GM19395 (cell line): ENCODE results near the gene PLAC9.
"Not testable (repeated sequence)": the region's sequence is repeated elsewhere in the genome, so short reads cannot be mapped to it uniquely, and the experiment has no call there.

Experiments used
- ATAC-seq: cut with Tn5 transposase; IDR thresholded peaks from one replicate; pipeline ENCODE4 v1.9.1; 2021; ENCODE audit warnings: mild to moderate bottlenecking, moderate library complexity; ENCODE audit not compliant: unreplicated experiment

The PLAC9 gene, protein sequence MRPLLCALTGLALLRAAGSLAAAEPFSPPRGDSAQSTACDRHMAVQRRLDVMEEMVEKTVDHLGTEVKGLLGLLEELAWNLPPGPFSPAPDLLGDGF

DNA sequence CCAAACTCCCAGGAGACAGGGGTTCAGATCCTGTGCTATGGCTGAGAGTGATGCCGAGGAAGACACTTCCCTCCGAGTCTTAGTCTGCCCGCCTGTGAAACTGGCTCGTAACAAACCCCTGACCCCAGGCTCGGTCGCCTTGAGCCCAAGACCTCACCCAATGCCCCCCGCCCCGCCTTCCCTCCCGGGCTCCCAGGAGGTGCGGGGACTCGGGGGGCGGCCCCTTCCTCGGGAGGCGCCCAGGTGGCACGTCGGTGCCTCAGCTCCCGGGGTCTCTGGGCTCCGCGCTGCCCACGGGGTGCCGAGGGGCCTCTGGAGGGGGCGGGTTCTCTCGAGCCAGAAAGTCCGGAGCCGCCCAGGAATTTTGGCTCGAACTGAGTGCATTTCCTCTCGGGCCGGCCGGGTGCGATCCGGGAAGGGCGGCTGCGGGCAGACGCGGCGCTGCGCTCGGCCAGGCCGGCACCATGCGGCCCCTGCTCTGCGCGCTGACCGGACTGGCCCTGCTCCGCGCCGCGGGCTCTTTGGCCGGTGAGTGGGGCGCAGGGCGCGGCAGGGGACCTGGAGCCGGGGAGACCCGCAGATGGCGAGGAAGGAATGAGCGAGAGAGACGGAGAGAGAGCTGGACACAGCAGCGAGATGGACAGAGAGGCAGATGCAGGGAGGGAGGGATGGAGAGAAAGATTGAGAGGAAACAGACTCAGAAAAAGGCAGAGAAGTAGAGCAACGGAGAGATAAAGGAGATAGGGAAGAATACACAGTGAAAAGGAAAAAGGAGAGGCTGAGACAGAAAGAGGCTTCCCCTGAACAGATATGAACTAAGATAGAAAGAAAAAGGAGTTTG, at the start of gene PLAC9:
Gene PLAC9 (plus strand): TSS at position 432 of the 841 bp plus-strand sequence. CDS start 33 bp downstream, at position 465.
- no peak for ATAC-seq

DNA sequence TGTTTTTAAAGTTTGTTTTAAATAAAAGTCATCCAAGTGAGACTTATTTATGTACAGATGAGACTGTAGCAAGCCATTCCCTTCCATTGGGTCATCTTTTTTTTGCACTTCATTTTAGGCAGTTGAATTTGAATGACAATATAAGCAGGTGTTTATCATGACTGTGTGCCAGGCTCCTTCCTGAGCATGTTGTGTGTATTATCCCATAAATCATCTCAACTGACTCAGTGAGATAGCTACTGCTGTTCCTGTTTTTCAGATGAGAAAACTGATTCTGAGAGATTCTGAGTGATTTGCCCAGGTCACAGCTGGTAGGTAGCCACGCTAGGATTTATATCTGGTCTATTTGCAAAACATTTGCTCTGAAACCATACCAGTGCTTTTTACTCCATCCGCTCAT, 42.4 kb upstream of the PLAC9 start:
- no peak for ATAC-seq

DNA sequence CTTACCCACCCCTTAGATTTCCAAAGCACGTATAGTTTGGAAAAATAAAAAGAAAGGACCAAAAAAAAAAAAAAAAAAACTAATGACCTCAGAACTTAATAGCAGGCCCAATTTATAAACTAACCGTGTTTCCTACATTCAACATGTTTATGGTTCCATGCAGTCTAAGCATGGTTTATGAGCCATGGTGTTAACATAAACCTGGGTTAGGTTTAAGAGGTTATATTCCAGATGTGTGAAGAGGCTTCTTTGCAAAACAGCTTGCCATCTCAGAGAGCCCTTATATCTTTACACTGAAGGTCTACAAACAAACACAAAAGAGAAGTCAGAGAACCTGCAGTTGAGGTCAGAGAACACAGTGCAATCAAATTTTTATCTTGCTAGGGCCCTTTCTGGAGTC, 38.3 kb upstream of the PLAC9 start:
- no peak for ATAC-seq

DNA sequence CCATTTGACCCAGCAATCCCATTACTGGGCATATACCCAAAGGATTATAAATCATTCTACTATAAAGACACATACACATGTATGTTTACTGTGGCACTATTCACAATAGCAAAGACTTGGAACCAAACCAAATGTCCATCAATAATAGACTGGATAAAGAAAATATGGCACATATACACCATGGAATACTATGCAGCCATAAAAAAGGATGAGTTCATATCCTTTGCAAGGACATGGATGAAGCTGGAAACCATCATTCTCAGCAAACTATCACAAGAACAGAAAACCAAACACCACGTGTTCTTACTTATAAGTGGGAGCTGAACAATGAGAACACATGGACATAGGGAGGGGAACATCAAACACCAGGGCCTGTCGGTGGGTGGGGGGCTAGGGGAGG, 34.3 kb upstream of the PLAC9 start:
- ATAC-seq = not testable (repeated sequence)

DNA sequence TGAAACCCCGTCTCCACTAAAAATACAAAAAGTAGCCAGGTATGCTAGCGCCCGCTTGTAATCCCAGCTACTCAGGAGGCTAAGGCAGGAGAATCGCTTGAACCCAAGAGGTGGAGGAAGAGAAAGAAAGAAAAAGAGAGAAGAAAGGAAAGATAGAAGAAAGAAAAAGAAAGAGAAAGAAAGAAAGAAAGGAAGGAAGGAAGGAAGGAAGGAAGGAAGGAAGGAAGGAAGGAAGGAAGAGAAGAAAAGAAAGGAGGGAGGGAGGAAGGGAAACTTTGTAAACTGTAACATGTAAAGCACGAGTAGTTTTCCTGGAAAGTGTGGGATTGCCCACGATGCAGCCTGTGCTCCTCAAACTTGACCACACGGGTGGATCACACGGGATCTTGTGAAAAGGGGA, 33.2 kb upstream of the PLAC9 start:
- not testable (repeated sequence) for ATAC-seq

DNA sequence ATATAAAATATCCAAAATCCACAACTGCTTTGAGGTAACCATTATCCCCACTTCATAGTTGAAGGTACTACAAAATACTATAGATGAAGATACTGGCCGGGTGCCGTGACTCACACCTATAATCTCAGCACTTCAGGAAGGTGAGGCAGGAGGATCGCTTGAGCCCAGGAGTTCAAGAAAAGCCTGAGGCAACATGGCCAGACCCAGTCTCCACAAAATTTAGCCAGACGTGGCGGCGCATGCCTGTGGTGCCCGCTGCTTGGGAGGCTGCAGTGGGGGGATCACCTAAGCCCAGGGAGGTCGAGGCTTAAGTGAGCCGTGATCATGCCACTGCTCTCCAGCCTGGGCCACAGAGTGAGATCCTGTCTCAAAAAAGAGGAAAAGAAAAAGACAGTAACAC, 32.4 kb upstream of the PLAC9 start:
- no peak for ATAC-seq

DNA sequence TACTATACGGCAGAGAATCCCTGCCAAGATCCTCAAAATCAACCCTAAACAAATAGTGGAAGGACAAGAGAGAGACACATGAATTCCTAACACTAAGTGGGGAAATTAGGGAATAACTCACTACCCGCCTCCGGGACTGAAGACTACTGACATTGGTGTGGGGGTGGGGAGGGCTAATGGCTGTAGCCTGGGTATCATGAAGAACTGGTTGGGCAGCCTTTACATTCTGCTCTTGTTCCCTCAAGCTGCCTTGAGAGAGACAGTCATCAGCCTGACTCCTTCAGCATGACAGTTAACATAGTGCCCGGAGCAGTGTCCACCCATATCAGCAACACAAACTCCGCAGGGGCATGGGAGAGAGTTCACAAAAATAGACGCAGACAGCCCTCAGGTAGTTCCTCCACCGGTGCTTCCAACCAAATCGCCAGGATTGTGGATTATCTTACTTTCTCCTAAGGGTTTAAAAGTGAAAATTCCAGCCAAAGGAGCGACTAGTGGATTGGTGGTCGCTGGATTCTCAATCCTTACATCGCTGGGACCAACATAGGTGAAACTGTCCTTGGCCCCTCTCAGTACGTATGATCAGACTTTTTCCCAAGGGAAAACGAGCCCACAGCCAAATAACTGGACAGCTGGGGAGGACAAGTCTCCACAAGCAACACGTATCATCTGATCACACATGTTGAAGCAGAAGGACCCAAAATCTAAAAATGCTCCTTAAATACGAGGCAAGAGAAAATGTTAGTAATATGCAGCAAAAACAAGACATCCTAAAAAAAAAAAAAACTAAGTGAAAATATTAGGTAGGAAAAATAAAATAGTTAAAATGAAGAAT, 31.5 kb upstream of the PLAC9 start:
- no peak for ATAC-seq

DNA sequence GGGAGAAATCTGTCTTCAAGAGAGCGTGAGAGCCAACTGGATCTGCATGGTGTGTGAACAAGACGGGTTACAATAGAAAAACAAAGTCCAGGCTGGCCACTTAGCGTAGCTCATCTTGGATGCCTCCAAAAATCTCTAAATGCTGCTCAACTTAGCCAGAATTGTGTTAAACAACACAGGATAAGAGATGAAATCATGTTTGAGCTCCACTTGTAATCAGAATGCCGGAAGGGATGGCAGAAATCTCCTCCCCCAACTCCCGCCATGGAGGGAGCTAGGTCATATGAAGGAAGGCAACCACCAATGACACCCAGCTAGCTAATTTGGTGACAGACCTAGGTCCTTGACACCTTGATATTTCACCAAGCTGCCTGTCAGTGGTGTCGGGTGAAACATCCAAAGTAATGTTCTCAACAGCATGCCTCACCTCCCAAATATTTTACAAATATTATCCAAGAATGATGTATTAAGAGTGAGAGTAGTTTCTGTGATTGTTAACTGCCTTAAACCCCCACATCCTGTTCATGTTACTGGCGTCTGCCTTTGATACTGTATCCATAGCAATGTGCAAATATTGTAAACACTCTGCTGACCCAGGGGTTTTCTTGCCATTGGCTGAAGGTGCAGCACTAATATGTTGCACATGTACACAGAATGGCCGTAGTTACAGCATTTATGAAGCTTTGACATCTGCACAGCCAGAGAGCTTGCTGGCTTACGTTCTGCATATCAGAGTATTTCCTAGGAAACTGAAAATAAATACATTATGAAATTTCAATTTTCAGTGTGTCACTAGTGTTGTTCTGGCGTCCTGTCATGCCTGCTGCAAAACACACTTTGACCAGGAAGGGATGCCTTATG, 28.2 kb upstream of the PLAC9 start:
- ATAC-seq = peak; percentile 85

DNA sequence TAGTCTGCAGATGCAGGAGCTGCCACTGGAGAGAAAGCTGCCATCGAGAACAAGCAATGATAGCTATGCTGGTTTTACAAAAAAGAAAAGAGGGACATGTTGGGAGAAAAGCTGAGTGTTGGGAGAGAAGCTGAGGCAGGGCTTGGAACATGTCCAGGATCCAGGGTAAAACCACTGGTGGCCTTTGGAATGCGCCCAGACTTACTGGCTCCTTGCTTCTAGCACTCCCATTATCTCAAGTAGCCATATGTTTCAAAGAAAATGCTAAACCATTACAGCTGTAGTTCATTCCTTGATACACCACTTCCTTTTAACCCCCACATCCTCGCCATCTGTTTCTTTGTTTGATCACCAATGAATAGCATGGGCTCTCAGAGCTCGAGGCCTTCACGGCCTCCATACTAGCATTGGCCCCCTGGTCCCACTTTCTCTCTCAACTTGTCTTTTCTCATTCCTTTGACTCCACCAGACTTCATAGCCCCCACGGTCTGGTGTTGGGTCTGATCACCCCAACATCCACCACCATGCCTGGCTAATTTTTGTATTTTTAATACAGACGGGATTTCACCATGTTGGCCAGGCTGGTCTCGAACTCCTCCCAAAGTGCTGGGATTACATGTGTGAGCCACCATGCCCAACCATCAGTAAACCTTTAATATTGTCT, 23.8 kb upstream of the PLAC9 start:
- no peak for ATAC-seq

DNA sequence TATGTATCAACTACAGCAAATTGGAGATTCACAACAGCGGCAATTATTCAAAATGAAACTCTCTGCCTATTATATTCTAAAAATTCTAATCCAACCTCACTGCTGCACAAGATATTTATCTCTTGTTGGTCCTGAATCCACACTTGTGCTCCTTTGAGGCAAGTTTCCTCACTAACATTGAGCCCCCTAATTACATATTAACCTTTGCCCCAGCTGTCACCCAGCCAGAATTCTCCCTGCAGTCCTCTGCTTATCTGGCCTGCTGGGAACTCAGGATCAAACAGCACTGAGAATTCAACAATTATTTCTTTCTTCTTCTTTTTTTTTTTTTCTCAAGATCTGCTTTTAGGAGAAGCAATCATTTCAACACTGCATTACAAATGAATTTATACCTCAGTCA, 21.5 kb upstream of the PLAC9 start:
- no peak for ATAC-seq

DNA sequence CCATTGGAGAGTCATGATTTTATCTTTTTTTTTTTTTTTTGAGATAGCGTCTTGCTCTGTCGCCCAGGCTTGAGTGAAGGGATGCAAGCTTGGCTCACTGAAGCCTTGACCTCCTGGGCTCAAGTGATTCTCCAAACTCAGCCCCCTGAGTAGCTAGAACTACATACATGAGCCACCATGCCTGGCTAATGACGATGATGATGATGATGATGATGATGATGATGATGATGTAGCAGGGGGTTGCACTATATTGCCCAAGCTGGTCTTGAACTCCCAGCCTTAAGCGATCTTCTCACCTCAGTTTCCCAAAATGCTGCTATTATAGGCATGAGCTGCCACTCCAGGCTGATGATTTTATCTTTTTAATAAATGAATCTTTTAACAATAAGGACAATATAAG, 13.9 kb upstream of the PLAC9 start:
- no peak for ATAC-seq

DNA sequence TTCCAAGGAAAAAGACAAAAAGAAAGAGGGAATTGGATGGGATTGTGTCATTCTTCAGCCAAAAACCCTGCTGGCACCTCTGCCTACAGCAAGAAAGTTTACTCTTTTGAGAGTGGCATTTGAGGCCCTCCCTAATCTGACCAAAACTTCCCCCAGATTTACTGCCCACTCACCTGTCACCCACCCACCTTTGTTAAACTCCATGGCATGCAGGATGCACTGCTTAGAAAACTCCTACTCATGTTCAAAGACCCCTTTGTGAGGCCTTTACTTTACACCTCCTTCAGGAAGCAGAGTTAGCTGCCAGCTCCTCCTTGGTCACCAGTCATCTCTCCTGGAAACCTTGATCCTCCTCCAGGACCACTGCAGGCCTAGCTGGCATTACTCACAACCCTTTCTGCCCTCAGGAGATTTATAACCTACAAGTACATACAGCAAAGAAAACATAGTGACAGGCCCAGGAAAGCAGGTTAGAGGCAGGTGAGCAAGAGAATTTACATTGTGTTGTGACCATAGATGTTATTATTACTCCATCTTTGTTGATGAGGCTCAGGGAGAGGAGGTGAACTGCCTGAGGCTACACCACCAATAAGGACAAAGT, 10.3 kb upstream of the PLAC9 start:
- ATAC-seq = no peak

DNA sequence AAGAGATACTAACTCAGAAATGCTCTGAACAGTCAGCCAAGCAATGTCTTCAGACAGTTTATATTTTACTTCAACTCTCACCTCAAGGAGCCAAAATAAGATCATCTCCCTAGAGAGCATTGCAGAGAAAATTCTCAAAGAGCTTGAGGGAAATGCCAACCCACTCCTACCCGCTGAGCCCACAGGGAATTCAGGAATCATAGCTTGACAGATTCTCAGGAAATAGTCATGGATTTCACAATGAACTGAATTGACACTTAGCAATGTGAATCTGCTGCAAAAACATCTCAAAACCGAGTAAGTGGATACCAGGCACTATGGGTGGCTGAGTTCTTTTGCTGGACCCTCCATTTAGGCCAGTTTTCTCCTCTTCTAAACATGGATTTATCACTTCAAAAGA, 9.8 kb upstream of the PLAC9 start:
- ATAC-seq = no peak

DNA sequence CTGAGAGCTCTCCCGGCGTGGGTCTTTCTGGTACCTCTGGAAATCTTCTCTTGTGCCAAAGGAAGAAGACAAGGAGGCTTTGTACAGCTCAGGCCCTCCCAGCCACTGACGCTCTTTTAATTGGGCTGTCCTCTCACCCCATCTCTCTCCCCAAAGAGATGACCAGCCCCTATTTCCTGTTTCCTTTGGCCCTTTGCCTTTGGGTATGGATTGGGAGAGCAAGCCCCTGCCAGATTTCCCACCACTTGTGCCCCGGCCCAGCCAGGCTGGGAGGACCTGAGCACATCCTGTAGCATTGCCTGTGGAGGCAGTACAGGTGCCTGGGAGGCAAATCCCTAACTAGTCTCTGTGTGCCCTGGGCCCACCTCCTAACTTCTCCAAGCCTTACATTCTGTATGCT, 5.7 kb upstream of the PLAC9 start:
- ATAC-seq = no peak

DNA sequence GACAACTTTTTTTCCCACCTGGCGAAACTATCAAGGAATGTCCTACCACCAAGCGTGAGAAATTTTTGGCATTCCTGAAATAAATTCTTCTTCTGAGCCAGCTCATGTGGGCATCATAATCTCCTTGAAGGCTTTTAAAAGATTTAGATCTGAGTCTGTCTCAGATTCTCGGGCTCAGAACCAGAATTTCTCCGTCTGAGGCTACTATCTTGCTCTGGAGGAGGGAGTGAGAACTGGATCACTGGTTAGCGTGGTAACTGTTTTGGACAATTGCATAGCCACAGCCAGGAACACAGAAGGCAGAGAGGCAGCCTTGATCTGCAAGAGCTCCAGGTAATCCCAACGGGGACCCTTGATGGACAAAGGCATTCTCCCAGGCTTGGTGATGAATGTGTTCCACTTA, 1.0 kb upstream of the PLAC9 start:
- no peak for ATAC-seq

DNA sequence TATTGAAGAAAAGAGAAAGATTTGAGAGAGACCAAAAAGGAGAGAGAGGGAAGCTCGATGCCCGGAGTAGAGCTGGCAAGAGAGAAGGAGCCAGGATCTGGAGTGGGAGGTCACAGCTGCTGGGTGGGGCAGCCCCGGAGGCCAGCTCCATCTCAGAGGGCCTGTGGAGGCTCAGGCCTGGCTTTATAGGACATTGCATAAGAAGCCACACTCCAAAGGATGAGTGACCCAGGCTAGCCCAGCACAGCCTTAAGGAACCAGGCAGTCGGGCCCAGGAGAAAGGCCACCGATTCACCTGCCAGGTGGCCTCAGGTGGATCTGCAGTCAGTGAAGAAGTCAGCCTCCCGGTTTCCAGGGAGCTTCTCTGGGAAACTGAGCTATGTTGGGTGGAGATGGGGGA, 676 bp downstream of the PLAC9 start:
- no peak for ATAC-seq

DNA sequence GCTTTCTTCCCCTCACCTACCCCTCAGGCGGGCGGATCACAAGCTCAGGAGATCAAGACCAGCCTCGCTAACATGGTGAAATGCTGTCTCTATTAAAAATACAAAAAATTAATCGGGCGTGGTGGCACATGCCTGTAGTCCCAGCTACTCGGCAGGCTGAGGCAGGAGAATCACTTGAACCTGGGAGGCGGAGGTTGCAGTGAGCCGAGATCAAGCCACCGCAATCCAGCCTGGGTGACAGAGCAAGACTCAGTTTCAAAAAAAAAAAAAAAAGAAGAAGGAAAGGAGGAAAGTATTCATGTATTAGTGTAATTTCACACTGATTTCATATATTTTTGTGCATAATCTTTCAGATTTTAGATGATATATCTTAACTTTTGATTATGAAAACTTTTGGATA, 1.2 kb downstream of the PLAC9 start:
- ATAC-seq = not testable (repeated sequence)

DNA sequence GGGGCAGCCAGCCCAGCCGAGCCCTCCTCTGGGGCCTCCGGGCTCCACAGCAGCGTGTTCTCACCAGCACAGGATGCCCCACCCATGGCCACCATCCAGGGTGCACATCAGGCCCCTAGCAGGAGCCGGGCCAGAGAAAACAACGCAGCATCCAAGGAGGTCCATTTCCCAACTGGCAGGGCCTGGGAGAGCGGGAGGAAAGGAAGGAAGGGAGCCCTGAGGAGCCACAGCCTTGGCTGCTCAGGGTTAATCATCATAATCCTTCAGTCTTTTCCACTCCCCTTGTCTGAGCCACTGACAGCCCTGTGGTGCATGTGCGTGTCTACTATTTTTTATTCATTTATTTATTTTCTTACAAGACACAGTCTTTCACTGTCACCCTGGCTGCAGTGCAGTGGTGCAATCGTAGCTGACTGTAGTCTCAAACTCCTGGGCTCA, 3.6 kb downstream of the PLAC9 start:
- ATAC-seq = no peak

DNA sequence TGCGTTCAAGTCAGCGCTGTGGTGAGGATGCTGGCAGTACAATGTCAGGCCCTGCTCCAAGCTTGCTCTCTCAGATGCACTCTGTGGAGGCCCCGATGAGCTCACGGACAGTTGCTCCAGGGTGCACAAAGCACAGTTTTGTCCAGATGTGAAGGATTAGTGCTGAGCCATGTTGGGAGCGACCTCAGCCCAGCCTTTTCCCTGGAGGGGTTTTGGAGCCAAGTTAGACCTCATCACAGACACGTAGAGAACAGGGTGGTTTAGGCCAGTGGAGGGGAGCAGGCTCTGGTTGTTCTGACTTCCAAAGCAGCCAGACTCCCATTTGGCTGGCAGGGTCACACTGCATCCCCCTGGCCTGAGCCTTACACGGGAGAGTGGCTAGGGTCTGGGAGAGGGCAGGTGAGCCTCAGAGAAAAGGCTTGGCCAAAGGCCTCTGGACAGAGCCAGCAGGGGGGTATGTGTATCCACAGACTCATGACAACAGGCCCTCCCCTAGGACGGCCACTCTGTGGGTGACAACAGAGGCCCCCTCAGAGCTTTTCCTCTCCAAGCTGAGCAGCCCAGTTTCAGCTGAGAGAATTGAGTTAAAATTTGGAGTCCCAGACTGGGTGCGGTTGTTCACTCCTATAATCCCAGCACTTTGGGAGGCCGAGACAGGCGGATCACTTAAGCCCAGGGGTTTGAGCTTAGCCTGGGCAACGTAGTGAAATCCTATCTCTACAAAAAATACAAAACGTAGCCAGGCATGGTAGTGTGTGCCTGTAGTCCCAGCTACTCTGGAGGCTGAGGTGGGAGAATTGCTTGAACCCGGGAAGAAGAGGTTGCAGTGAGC, 4.7 kb downstream of the PLAC9 start:
- ATAC-seq = no peak
